Cardiac fibroblast (primary cell): ENCODE results near the gene GSAP.

Experiments
- DNase-seq, 2 donors: peaks; one replicate each; pipeline versions ENCODE4 v3.0.0 to v3.0.0-alpha.2; 2010; ENCODE audit warnings: low read depth in 2 of 2
- H3K4me3 ChIP-seq, 2 donors: replicated peaks in 1 of 2; 1 replicate in 1 of 2; 2 replicates in 1 of 2; pipeline ENCODE4 v1.5.1; 2011; ENCODE audit warnings: low read depth in 2 of 2, low read length in 2 of 2, mild to moderate bottlenecking in 2 of 2, moderate library complexity in 1 of 2
- TF ChIP-seq, protein P1 (sequence below): IDR thresholded peaks from one replicate; pipeline ENCODE4 v1.5.1; 2011; ENCODE audit warnings: low read depth, mild to moderate bottlenecking, low read length, inconsistent platforms

Gene GSAP

DNA sequence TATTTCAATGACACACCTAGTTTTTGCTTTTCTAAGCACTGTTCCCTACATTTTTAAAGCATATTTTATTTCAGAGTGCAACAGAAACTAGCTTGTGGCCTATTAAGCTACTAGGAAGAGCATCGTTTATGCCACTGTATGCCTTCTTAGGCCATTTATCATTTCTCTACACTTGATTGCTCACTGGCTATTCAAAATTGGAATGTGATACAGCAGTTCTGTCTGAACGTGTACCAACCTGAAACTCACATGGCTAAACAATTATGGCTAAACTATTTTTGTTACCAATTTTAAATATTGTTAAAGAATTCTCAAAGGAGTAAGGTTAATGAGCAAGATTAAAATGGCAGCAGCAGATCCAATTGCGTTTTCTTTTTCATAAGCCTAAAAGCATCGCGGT lies 105.2 kb downstream of the GSAP start:
- TF ChIP-seq, protein P1, sequence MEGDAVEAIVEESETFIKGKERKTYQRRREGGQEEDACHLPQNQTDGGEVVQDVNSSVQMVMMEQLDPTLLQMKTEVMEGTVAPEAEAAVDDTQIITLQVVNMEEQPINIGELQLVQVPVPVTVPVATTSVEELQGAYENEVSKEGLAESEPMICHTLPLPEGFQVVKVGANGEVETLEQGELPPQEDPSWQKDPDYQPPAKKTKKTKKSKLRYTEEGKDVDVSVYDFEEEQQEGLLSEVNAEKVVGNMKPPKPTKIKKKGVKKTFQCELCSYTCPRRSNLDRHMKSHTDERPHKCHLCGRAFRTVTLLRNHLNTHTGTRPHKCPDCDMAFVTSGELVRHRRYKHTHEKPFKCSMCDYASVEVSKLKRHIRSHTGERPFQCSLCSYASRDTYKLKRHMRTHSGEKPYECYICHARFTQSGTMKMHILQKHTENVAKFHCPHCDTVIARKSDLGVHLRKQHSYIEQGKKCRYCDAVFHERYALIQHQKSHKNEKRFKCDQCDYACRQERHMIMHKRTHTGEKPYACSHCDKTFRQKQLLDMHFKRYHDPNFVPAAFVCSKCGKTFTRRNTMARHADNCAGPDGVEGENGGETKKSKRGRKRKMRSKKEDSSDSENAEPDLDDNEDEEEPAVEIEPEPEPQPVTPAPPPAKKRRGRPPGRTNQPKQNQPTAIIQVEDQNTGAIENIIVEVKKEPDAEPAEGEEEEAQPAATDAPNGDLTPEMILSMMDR, result no peak
- no peak for DNase-seq
- H3K4me3 ChIP-seq, result no peak overlapping the region

DNA sequence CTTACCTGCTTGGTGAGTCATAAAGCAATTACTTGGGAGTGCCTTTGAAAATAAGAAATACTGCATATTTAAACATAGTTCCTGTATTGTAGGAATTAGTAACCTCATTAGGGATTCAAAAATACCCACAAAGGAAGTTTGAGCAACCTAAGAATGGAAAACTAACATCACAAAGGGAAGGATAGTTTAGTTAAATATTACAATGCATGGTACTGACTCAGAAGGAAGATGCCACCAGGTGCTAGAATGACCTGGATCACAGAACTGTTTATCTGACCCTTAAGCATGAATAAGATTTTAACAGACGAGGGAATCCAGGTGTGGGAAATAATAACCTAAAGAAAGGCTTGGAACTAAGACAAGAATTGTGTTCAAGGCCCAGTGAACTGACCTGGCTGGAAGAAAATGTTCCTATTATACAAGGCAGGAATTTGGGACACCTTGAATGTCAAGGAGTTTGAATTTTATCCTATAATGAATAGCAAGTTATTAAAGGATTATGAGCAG lies 106.4 kb downstream of the GSAP start:
- H3K4me3 ChIP-seq, result no peak overlapping the region
- no peak for DNase-seq
- TF ChIP-seq, protein P1, result no peak

DNA sequence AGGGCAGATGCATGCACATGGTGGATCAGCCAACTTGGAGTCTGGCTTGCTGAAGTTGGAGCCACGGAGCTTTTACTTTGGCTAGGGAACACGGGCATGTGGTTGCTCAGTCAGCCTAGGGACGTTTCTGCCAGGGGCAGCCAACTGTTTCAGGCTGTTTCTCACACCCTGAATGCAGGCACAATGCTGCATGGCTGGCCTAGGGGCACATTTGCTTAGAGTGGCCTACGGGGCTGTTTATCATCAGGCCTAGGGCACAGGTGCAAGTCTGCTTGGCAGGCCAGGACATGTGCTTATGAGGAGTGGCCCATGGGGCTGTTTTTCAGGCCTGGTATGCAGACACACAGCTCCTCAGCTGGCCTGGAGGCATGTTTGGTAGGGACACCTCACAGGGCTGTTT lies 107.4 kb downstream of the GSAP start:
- no peak for DNase-seq
- TF ChIP-seq, protein P1, result no peak
- no peak overlapping the region for H3K4me3 ChIP-seq

DNA sequence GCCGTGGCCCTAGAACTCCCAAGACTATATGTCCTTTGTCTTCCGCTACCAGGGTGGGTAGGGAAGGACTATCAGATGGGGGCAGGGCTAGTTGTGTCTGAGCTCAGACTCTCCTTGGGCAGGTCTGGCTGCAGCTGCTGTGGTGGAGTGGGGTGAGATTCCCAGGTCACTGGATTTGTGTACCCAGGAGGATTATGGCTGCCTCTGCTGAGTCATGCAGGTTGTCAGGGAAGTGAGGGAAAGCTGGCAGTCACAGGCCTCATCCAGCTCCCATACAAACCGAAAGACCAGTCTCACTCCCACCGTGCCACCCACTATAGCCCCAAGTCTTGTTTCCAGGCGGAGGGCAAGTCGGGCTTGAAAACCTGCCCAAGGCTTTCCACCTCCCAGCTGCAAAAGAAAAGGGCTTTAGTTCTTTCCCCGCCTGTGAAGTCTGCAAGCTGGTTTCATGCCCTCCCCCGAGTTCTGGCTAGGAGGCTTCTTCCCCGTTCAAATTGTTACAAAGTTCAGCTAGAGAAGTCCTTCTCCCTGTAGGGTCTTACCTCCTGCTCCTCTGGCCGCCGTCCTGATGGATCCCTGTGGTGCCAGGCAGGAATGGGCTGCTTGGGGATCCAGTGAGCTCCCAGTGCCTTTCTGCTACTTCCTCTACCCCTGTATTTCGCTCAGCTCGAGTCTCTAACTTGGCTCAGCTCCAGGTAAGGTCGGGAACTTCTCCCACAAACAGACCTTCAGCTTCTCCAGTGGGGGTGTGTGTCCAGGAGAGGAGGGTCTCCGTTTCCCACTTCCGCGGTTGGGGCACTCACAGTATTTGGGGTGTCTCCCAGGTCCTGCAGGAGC lies 109.7 kb downstream of the GSAP start:
- no peak overlapping the region for H3K4me3 ChIP-seq
- TF ChIP-seq, protein P1, result no peak
- DNase-seq, result no peak

DNA sequence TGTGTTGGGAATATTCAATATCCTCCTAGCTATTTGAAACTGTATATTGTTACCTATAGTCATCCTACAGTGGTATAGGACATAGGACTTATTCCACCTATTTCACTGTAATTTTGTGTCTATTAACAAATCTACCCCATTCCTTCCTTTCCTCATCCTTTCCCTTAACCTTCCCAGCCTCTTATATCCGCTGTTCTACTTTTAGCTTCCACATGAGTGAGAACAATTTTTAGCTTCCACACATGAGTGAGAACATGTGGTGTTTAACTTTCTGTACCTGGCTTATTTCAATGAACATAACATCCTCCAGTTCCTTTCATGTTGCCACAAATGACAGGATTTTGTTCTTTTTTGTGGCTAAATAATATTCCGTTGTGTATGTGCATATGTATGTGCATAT lies 120.6 kb downstream of the GSAP start:
- TF ChIP-seq, protein P1, result no peak
- H3K4me3 ChIP-seq, result no peak overlapping the region
- no peak for DNase-seq

DNA sequence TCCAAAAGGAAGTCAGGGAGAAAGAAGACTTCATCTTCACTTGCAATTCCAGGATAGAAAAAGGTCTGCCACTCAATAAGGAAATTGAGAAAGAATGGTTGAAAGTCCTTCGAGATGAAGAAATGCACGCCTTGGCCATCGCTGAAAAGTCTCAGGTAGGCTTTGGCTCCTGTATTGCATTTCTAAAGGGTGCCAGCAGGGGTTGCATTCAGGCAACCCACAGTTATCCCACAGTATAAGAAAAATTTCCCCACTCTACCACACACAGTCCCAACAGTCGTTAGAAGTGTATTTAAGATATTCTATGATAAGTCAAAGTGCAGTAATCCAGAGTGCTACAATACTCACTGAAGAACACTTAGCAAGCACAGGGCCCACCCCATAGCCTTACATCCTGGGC lies 123.1 kb downstream of the GSAP start:
- TF ChIP-seq, protein P1, result no peak
- no peak overlapping the region for H3K4me3 ChIP-seq
- no peak for DNase-seq

DNA sequence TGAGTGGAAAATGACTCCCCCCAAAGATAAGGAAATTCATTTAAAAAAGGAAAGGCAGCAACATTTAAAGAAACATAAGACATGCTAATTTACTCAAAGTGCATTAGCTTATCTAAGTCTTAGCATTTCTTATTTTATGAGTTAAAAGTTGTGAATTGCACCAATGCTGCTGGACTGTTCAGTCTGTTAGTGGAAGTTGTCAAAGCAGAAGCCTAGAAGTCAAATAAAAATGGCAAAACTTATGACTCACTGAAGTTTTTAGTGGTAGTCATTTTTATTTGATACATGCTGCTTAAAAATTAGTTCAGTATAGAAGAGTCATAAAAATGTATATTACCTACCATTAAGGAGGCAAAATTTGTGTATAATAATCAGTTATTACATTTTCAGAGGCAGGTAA lies 125.7 kb downstream of the GSAP start:
- H3K4me3 ChIP-seq, result no peak overlapping the region
- no peak for DNase-seq
- TF ChIP-seq, protein P1, result no peak
